Measurements from ENCODE around the gene SERPINB5.

GRCh38 chr18:63457977-63458376 lies 18.8 kb upstream of the SERPINB5 start:
- TF ChIP-seq POLR2A (IDR thresholded peaks at IDR 0.05) (no peak), CTCF (IDR thresholded peaks at IDR 0.05) (no peak)

All from testis (tissue), 2 donors.